Testis (tissue), 2 donors: Measurements from ENCODE around the gene BRD9.
"Not testable (repeated sequence)": the region's sequence is repeated elsewhere in the genome, so short reads cannot be mapped to it uniquely, and the experiment has no call there.

Experiments used
- CTCF ChIP-seq, 3 experiments: fragments of 450-650 bp in 2 of 3; fragments of 200-600 bp in 1 of 3; sonication (generic) in 1 of 3; IDR thresholded peaks; one replicate each; pipeline ENCODE4 v1.5.1; 2016 to 2019; ENCODE audit warnings: antibody characterized with exemption in 3 of 3, mild to moderate bottlenecking in 2 of 3, moderate library complexity in 1 of 3
- POLR2A ChIP-seq: fragments of 450-650 bp; IDR thresholded peaks from one replicate; pipeline ENCODE4 v1.6.1; 2017; ENCODE audit warnings: antibody characterized with exemption, mild to moderate bottlenecking, moderate library complexity

- not testable (repeated sequence) for TF ChIP-seq CTCF (IDR thresholded peaks at IDR 0.05); POLR2A
These were observed 39.0 kb downstream of the BRD9 start for GRCh38 chr5:853416-854090.
